Naive B cell (primary cell): ENCODE measurements around the gene MATK. TPM values are rescaled to one million over a fixed set of nuclear protein-coding genes. Genes with fewer than 3 reads are reported as not detected.
"Not testable (repeated sequence)": the region's sequence is repeated elsewhere in the genome, so short reads cannot be mapped to it uniquely, and the experiment has no call there.

Experiments used
- ATAC-seq, 2 donors: fragments of 150-1000 bp; cut with Tn5 transposase; 2 replicates each; pipeline ENCODE4 v1.10.0; 2021; ENCODE audit warnings: low read depth in 2 of 2, mild to moderate bottlenecking in 2 of 2, moderate library complexity in 2 of 2
- DNase-seq: peaks from one replicate; pipeline ENCODE4 v3.0.0; 2022
- H3K27ac Mint-ChIP-seq, 6 donors: one replicate each; pipeline ENCODE4 v1.8.0; 2020 to 2022; ENCODE audit warnings: mild to moderate bottlenecking in 6 of 6, mixed read lengths in 6 of 6, moderate library complexity in 5 of 6, inconsistent platforms in 2 of 6
- H3K27me3 Mint-ChIP-seq, 3 donors: one replicate each; pipeline ENCODE4 v1.8.0; 2021 to 2022; ENCODE audit warnings: mixed read lengths in 3 of 3, mild to moderate bottlenecking in 1 of 3
- H3K36me3 Mint-ChIP-seq, 2 donors: one replicate each; pipeline ENCODE4 v1.8.0; 2020 to 2022; ENCODE audit warnings: mixed read lengths in 2 of 2, inconsistent platforms in 1 of 2, mild to moderate bottlenecking in 1 of 2
- H3K4me1 Mint-ChIP-seq, 3 donors: one replicate each; pipeline ENCODE4 v1.8.0; 2020 to 2022; ENCODE audit warnings: mixed read lengths in 3 of 3, inconsistent platforms in 1 of 3, mild to moderate bottlenecking in 1 of 3, moderate library complexity in 1 of 3
- H3K4me3 Mint-ChIP-seq, 8 donors: one replicate each; pipeline ENCODE4 v1.8.0; 2020 to 2022; ENCODE audit warnings: mild to moderate bottlenecking in 8 of 8, mixed read lengths in 8 of 8, moderate library complexity in 8 of 8, inconsistent platforms in 2 of 8
- H3K9me3 Mint-ChIP-seq, 7 donors: one replicate each; pipeline ENCODE4 v1.8.0; 2020 to 2022; ENCODE audit warnings: mixed read lengths in 7 of 7, mild to moderate bottlenecking in 5 of 7, inconsistent platforms in 2 of 7, moderate library complexity in 1 of 7
- polyA plus RNA-seq, 6 donors: library from polyadenylated mRNA; unstranded; fragments of 300-500 nt; fragmentation: Illumina TruSeq; gene quantifications; one replicate each; pipeline ENCODE4 v1.2.3, GENCODE V29; 2021; ENCODE audit warnings: low read depth in 6 of 6

The MATK gene
- polyA plus RNA-seq, 6 donors from 2014 or later, result 3.2 to 6.7 (median 5.6) TPM

GRCh38 chr19:3822683-3823349 lies 36.6 kb upstream of the MATK start:
- H3K4me3 Mint-ChIP-seq, result no peak overlapping the region
- no peak overlapping the region for H3K27ac Mint-ChIP-seq
- ATAC-seq, result no peak
- H3K27me3 Mint-ChIP-seq, result peaks cover 0 to 13% (median 0%) of the 10 kb centered on the region in 3 donors
- peaks cover 7 to 22% (median 16%) of the 10 kb centered on the region in 3 donors for H3K4me1 Mint-ChIP-seq
- H3K9me3 Mint-ChIP-seq, result no peaks in the 10 kb centered on the region
- no peaks in the 10 kb centered on the region for H3K36me3 Mint-ChIP-seq
- no peak for DNase-seq

- Mint-ChIP-seq H3K36me3 (no peaks in the 10 kb centered on the region), H3K9me3 (no peaks in the 10 kb centered on the region), H3K4me3 (peak overlapping the region; percentile 24 to 72 (median 32)), H3K27ac (peak overlapping the region; percentile 43 to 92 (median 82)), H3K4me1 (peaks cover 9 to 22% (median 18%) of the 10 kb centered on the region in 3 donors), H3K27me3 (peaks cover 0 to 13% (median 0%) of the 10 kb centered on the region in 3 donors)
- ATAC-seq (peak; percentile 90 to 96), DNase-seq (peak; percentile 83)
Observed at GRCh38 chr19:3821857-3822364, 35.7 kb upstream of the MATK start.

GRCh38 chr19:3821156-3821555 lies 35.0 kb upstream of the MATK start:
- DNase-seq (no peak), ATAC-seq (no peak)
- no peaks in the 10 kb centered on the region for H3K36me3 Mint-ChIP-seq
- H3K27ac Mint-ChIP-seq, result no peak overlapping the region
- no peaks in the 10 kb centered on the region for H3K9me3 Mint-ChIP-seq
- H3K27me3 Mint-ChIP-seq, result peaks cover 0 to 9% (median 0%) of the 10 kb centered on the region in 3 donors
- no peak overlapping the region for H3K4me3 Mint-ChIP-seq
- peaks cover 9 to 22% (median 18%) of the 10 kb centered on the region in 3 donors for H3K4me1 Mint-ChIP-seq

GRCh38 chr19:3819989-3820388 lies 33.8 kb upstream of the MATK start:
- no peak overlapping the region for H3K27ac Mint-ChIP-seq
- peaks cover 9 to 23% (median 18%) of the 10 kb centered on the region in 3 donors for H3K4me1 Mint-ChIP-seq
- ATAC-seq (no peak), DNase-seq (no peak)
- H3K27me3 Mint-ChIP-seq, result no peaks in the 10 kb centered on the region
- no peaks in the 10 kb centered on the region for H3K9me3 Mint-ChIP-seq
- H3K36me3 Mint-ChIP-seq, result no peaks in the 10 kb centered on the region
- H3K4me3 Mint-ChIP-seq, result no peak overlapping the region

GRCh38 chr19:3818918-3819317 lies 32.7 kb upstream of the MATK start:
- Mint-ChIP-seq H3K27ac (no peak overlapping the region), H3K27me3 (no peaks in the 10 kb centered on the region), H3K36me3 (no peaks in the 10 kb centered on the region), H3K4me3 (no peak overlapping the region), H3K4me1 (peaks cover 15 to 33% (median 26%) of the 10 kb centered on the region in 3 donors), H3K9me3 (no peaks in the 10 kb centered on the region)
- DNase-seq (no peak), ATAC-seq (no peak)

GRCh38 chr19:3818466-3818865 lies 32.3 kb upstream of the MATK start:
- Mint-ChIP-seq H3K4me3 (no peak overlapping the region), H3K27me3 (no peaks in the 10 kb centered on the region), H3K36me3 (no peaks in the 10 kb centered on the region), H3K27ac (peak overlapping the region in 2 of 6 donors; percentile 34 to 47), H3K9me3 (no peaks in the 10 kb centered on the region), H3K4me1 (peaks cover 18 to 38% (median 30%) of the 10 kb centered on the region in 3 donors)
- ATAC-seq (no peak), DNase-seq (no peak)

GRCh38 chr19:3817761-3818160 lies 31.6 kb upstream of the MATK start:
- Mint-ChIP-seq H3K4me1 (peaks cover 24 to 43% (median 36%) of the 10 kb centered on the region in 3 donors), H3K27ac (peak overlapping the region in 3 of 6 donors; percentile 8 to 76 (median 49)), H3K9me3 (no peaks in the 10 kb centered on the region), H3K36me3 (no peaks in the 10 kb centered on the region), H3K4me3 (peak overlapping the region in 1 of 8 donors; percentile 72), H3K27me3 (no peaks in the 10 kb centered on the region)
- ATAC-seq, result no peak
- no peak for DNase-seq

GRCh38 chr19:3816566-3817218 lies 30.5 kb upstream of the MATK start:
- Mint-ChIP-seq H3K9me3 (peaks cover 0 to 4% (median 0%) of the 10 kb centered on the region in 7 donors), H3K27me3 (no peaks in the 10 kb centered on the region), H3K36me3 (no peaks in the 10 kb centered on the region), H3K4me1 (peaks cover 25 to 46% (median 39%) of the 10 kb centered on the region in 3 donors), H3K27ac (peak overlapping the region in 1 of 6 donors; percentile 36), H3K4me3 (no peak overlapping the region)
- ATAC-seq, result no peak
- no peak for DNase-seq

- H3K27me3 Mint-ChIP-seq, H3K27ac Mint-ChIP-seq, H3K9me3 Mint-ChIP-seq, H3K36me3 Mint-ChIP-seq, ATAC-seq, DNase-seq: not testable (repeated sequence)
- H3K4me1 Mint-ChIP-seq, result peaks cover 25 to 45% (median 36%) of the 10 kb centered on the region in 3 donors
- peak overlapping the region in 1 of 8 donors; percentile 32 for H3K4me3 Mint-ChIP-seq
Observed at GRCh38 chr19:3816148-3816547, 30.0 kb upstream of the MATK start.

- DNase-seq (no peak), ATAC-seq (no peak)
- Mint-ChIP-seq H3K27ac (peak overlapping the region in 5 of 6 donors; percentile 7 to 99 (median 94)), H3K9me3 (peaks cover 0 to 4% (median 0%) of the 10 kb centered on the region in 7 donors), H3K27me3 (no peaks in the 10 kb centered on the region), H3K4me1 (peaks cover 29 to 49% (median 48%) of the 10 kb centered on the region in 3 donors), H3K4me3 (peak overlapping the region in 4 of 8 donors; percentile 27 to 66 (median 52)), H3K36me3 (no peaks in the 10 kb centered on the region)
Observed at GRCh38 chr19:3814648-3815047, 28.5 kb upstream of the MATK start.

GRCh38 chr19:3813473-3814392 lies 27.6 kb upstream of the MATK start:
- H3K36me3 Mint-ChIP-seq, result no peaks in the 10 kb centered on the region
- no peak for DNase-seq
- peak overlapping the region; percentile 47 to 99 (median 93) for H3K27ac Mint-ChIP-seq
- no peaks in the 10 kb centered on the region for H3K27me3 Mint-ChIP-seq
- no peak for ATAC-seq
- peak overlapping the region in 5 of 8 donors; percentile 34 to 72 (median 44) for H3K4me3 Mint-ChIP-seq
- peaks cover 35 to 56% (median 51%) of the 10 kb centered on the region in 3 donors for H3K4me1 Mint-ChIP-seq
- peaks cover 0 to 4% (median 0%) of the 10 kb centered on the region in 7 donors for H3K9me3 Mint-ChIP-seq

GRCh38 chr19:3810708-3811355 lies 24.7 kb upstream of the MATK start:
- Mint-ChIP-seq H3K9me3 (peaks cover 0 to 4% (median 1%) of the 10 kb centered on the region in 7 donors), H3K36me3 (no peaks in the 10 kb centered on the region), H3K27me3 (no peaks in the 10 kb centered on the region), H3K4me1 (peaks cover 40 to 56% (median 48%) of the 10 kb centered on the region in 3 donors), H3K4me3 (peak overlapping the region in 7 of 8 donors; percentile 5 to 80 (median 41)), H3K27ac (peak overlapping the region; percentile 61 to 99 (median 85))
- peak; percentile 42 to 48 for ATAC-seq
- DNase-seq, result no peak
